Endothelial cell of umbilical vein (primary cell): ENCODE results near the gene GLCE.

Source experiments
- EZH2 ChIP-seq: IDR thresholded peaks from 2 replicates; pipeline ENCODE4 v1.6.1; 2012; ENCODE audit warnings: borderline replicate concordance, low read depth, mild to moderate bottlenecking, moderate library complexity, low read length, inconsistent platforms; ENCODE audit not compliant: severe bottlenecking
- POLR2AphosphoS5 ChIP-seq: IDR thresholded peaks from 2 replicates; pipeline ENCODE4 v1.6.1; 2012; ENCODE audit warnings: low read depth, mild to moderate bottlenecking, control low read depth, low read length, moderate library complexity; ENCODE audit not compliant: insufficient read depth

GRCh38 chr15:69222002-69222474 lies 61.6 kb downstream of the GLCE start:
- TF ChIP-seq POLR2AphosphoS5 (no peak), EZH2 (no peak)
